Naive thymus-derived CD4-positive, alpha-beta T cell (primary cell): ENCODE results near the gene SYNE2. TPM values are rescaled to one million over a fixed set of nuclear protein-coding genes. Genes with fewer than 3 reads are reported as not detected.
A peak's percentile ranks its signal among the peaks of the same experiment; 100 is the strongest.

Experiments
- ATAC-seq: fragments of 150-1000 bp; cut with Tn5 transposase; 2 replicates; pipeline ENCODE4 v1.10.0; 2021; ENCODE audit warnings: mild to moderate bottlenecking, moderate library complexity
- CTCF ChIA-PET: fragments of 350-600 bp; sonication (Branson Sonifier 250); formaldehyde crosslinking; loops from one replicate; lab custom pipeline; 2021; ENCODE audit warnings: antibody characterized with exemption; lab: Charles Lee
- POLR2A ChIA-PET: fragments of 350-600 bp; sonication (Branson Sonifier 250); formaldehyde crosslinking; loops from one replicate; lab custom pipeline; 2021; ENCODE audit warnings: antibody characterized with exemption, inconsistent platforms; lab: Charles Lee
- DNase-seq, 9 donors: peaks; one replicate each; pipeline versions ENCODE4 v3.0.0 to v3.0.0-alpha.2; 2020 to 2022; ENCODE audit warnings: mixed read lengths in 1 of 9
- H3K27ac ChIP-seq: one replicate; pipeline ENCODE4 v1.7.0; 2013; ENCODE audit warnings: mild to moderate bottlenecking, low read depth, low read length, moderate library complexity
- H3K27me3 ChIP-seq, 2 donors: one replicate each; pipeline ENCODE4 v1.7.0; 2013; ENCODE audit warnings: low read length in 2 of 2, mild to moderate bottlenecking in 2 of 2, moderate library complexity in 2 of 2; ENCODE audit not compliant: control insufficient read depth in 2 of 2, insufficient read depth in 2 of 2
- H3K36me3 ChIP-seq, 3 experiments: 1 replicate in 2 of 3; 2 replicates in 1 of 3; pipeline ENCODE4 v1.7.0; 2013; ENCODE audit warnings: low read length in 3 of 3, mild to moderate bottlenecking in 3 of 3, moderate library complexity in 1 of 3; ENCODE audit not compliant: insufficient read depth in 3 of 3, control insufficient read depth in 2 of 3
- H3K4me1 ChIP-seq, 2 donors: one replicate each; pipeline ENCODE4 v1.7.0; 2013; ENCODE audit warnings: low read length in 2 of 2, mild to moderate bottlenecking in 2 of 2, moderate library complexity in 1 of 2; ENCODE audit not compliant: control insufficient read depth in 2 of 2, insufficient read depth in 2 of 2
- H3K4me3 ChIP-seq: 2 replicates; pipeline ENCODE4 v1.7.0; 2013; ENCODE audit warnings: mild to moderate bottlenecking, low read length
- H3K9me3 ChIP-seq, 3 experiments: 1 replicate in 2 of 3; 2 replicates in 1 of 3; pipeline ENCODE4 v1.7.0; 2013; ENCODE audit warnings: low read length in 3 of 3; ENCODE audit not compliant: control insufficient read depth in 2 of 3
- H3K27ac Mint-ChIP-seq, 9 donors: one replicate each; pipeline ENCODE4 v1.8.0; 2020 to 2022; ENCODE audit warnings: mixed read lengths in 9 of 9, mild to moderate bottlenecking in 8 of 9, moderate library complexity in 5 of 9, inconsistent platforms in 2 of 9
- H3K27me3 Mint-ChIP-seq, 5 donors: one replicate each; pipeline ENCODE4 v1.8.0; 2021 to 2022; ENCODE audit warnings: mixed read lengths in 5 of 5, mild to moderate bottlenecking in 1 of 5
- H3K36me3 Mint-ChIP-seq, 5 donors: one replicate each; pipeline ENCODE4 v1.8.0; 2020 to 2022; ENCODE audit warnings: mixed read lengths in 5 of 5, mild to moderate bottlenecking in 3 of 5, inconsistent platforms in 1 of 5
- H3K4me1 Mint-ChIP-seq, 7 donors: one replicate each; pipeline ENCODE4 v1.8.0; 2020 to 2022; ENCODE audit warnings: mixed read lengths in 7 of 7, mild to moderate bottlenecking in 3 of 7, inconsistent platforms in 1 of 7
- H3K4me3 Mint-ChIP-seq, 10 donors: one replicate each; pipeline ENCODE4 v1.8.0; 2020 to 2022; ENCODE audit warnings: mild to moderate bottlenecking in 10 of 10, mixed read lengths in 10 of 10, moderate library complexity in 6 of 10, inconsistent platforms in 2 of 10
- H3K9me3 Mint-ChIP-seq, 11 donors: one replicate each; pipeline ENCODE4 v1.8.0; 2020 to 2022; ENCODE audit warnings: mixed read lengths in 11 of 11, mild to moderate bottlenecking in 4 of 11, inconsistent platforms in 1 of 11, moderate library complexity in 1 of 11
- intact Hi-C, 2 donors: fragments of 100-400 bp; cut with micrococcal nuclease; formaldehyde crosslinking; loops; one replicate each; pipeline ENCODE4 v1.15.1; 2023
- polyA plus RNA-seq, 2 donors: library from polyadenylated mRNA; unstranded; fragments of 300-500 nt; fragmentation: Illumina TruSeq; gene quantifications; one replicate each; pipeline ENCODE4 v1.2.3, GENCODE V29; 2021
- total RNA-seq, 6 experiments: library from RNA in 5 of 6; stranded (reverse) in 5 of 6; gene quantifications; 1 replicate in 5 of 6; 2 replicates in 1 of 6; pipeline ENCODE4 v1.2.3 and lab custom pipeline; 2021 to 2026

The SYNE2 gene
- total and polyA plus RNA-seq, 7 experiments from 2014 or later: 22.4 to 170 (median 139) TPM

DNA sequence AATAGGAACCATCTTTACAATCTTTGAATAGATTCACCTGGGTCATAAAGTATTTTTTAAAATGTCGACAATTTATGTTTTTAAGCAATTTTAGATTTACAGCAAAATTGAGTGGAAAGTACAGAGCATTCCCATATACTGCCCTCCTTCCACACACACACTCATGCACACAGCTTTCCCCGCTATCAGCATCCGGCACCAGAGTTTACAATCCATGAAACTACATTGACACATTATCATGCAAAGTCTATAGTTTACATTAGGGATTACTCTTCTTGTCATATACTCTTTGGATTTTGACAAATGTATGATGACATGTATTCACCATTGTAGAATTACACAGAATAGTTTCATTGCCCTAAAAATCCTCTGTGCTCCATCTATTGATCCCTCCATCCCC lies 9.0 kb upstream of the SYNE2 start:
- ChIA-PET POLR2A (no interaction called here), CTCF (interaction anchor here (0.6 kb wide), 1 partner anchor 27 kb away, joined by 3 read pairs; no protein-coding TSS in a partner anchor)
- Histone ChIP-seq H3K27ac (no peak overlapping the region), H3K36me3 (no peaks in the 10 kb centered on the region), H3K4me3 (no peak overlapping the region), H3K27me3 (no peaks in the 10 kb centered on the region), H3K4me1 (peaks cover 0 to 3% of the 10 kb centered on the region in 2 donors), H3K9me3 (peaks cover 0 to 4% (median 0%) of the 10 kb centered on the region in 3 experiments)
- Mint-ChIP-seq H3K4me3 (no peak overlapping the region), H3K27me3 (peaks cover 0 to 4% (median 0%) of the 10 kb centered on the region in 5 donors), H3K4me1 (peaks cover 0 to 6% (median 4%) of the 10 kb centered on the region in 7 donors), H3K9me3 (peaks cover 0 to 21% (median 5%) of the 10 kb centered on the region in 11 donors), H3K36me3 (peaks cover 0 to 5% (median 4%) of the 10 kb centered on the region in 5 donors), H3K27ac (no peak overlapping the region)
- intact Hi-C loops: loop anchor here in 1 of 2 donors (5.0 kb wide), 1 partner anchor 454 kb away; no protein-coding TSS in a partner anchor
- ATAC-seq (no peak), DNase-seq (no peak)

DNA sequence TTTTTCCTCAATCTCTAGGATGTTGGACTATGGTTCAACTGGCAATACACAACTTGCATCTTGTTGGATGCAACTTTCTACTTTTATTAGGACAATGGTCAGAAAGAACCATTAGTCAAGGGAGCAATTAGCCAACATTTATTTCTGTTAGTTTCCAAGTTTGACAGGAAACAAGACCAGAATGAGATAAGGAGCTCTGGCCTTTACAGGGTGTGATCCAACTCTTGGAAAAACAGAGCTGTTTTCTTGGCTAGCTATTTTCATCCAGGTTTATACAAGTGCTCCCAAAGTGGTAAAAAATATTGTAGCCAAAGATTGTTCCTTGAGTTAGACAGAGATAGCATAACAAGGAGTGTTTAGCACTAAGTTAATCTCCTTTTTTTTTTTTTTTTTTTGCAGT lies 3.9 kb upstream of the SYNE2 start:
- H3K27ac Mint-ChIP-seq: no peak overlapping the region
- POLR2A ChIA-PET: no interaction called here
- intact Hi-C loops: no loop called here

DNA sequence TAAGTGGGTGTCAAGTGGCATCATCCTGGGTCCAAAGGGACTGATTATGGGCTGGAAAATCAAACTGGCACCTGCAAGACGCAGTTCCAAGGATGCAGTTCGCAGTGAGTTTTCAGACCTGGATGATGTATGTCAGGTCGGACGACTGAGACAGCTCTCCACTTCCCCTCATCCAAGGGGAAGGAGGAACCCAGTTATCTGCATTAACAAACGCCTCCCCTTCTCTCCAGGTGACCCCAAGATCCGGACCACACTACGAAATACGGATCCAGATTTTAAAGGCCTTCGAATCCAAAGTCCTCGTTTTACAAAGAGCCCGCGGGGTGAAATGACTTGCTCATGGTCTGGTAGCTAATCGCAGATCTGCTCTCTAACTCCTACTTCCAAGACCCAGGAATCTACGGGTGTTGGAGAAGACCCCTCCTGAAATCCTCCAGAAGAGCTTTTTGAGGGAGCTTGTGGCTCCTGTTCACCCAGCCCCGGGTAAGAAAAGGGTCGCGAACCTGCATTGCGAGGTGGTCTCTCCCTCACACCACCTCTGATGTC lies 460 bp upstream of the SYNE2 start:
- ATAC-seq (no peak), DNase-seq (no peak)
- ChIA-PET CTCF (interaction anchor here (0.9 to 1.2 kb wide), 4 partner anchors 13 to 142 kb away, joined by 3 read pairs; no protein-coding TSS in a partner anchor), POLR2A (interaction anchor here (2.2 to 5.3 kb wide), 3 partner anchors 11 to 88 kb away, joined by 7 to 45 read pairs (median 19); no protein-coding TSS in a partner anchor)
- Mint-ChIP-seq H3K4me1 (peaks cover 26 to 39% (median 35%) of the 10 kb centered on the region in 7 donors), H3K4me3 (peak overlapping the region; percentile 80 to 99 (median 96)), H3K27me3 (peaks cover 0 to 25% (median 0%) of the 10 kb centered on the region in 5 donors), H3K9me3 (no peaks in the 10 kb centered on the region), H3K27ac (peak overlapping the region; percentile 45 to 98 (median 78)), H3K36me3 (peaks cover 0 to 15% (median 0%) of the 10 kb centered on the region in 5 donors)
- peaks cover 25 to 33% of the 10 kb centered on the region in 2 donors for H3K4me1 ChIP-seq
- no peaks in the 10 kb centered on the region for H3K27me3 ChIP-seq
- H3K9me3 ChIP-seq: no peaks in the 10 kb centered on the region
- peak overlapping the region; percentile 72 for H3K27ac ChIP-seq
- H3K4me3 ChIP-seq: peak overlapping the region; percentile 52
- H3K36me3 ChIP-seq: no peaks in the 10 kb centered on the region
- intact Hi-C loops: loop anchor here (1.0 to 5.0 kb wide), 9 partner anchors 16 to 688 kb away; partner anchors contain the start of genes SGPP1 (in 2 of the 2), HSPA2 (in 1 of the 2) and MTHFD1 (in 1 of the 2)

More for the DNA sequence above, 3.9 kb upstream of the SYNE2 start:
- no peak for ATAC-seq
- Mint-ChIP-seq H3K4me3 (no peak overlapping the region), H3K27me3 (peaks cover 0 to 27% (median 0%) of the 10 kb centered on the region in 5 donors), H3K36me3 (no peaks in the 10 kb centered on the region), H3K9me3 (no peaks in the 10 kb centered on the region), H3K4me1 (peaks cover 2 to 13% (median 6%) of the 10 kb centered on the region in 7 donors)
- no peak for DNase-seq
- CTCF ChIA-PET: interaction anchor here (0.6 kb wide), 1 partner anchor 50 kb away, joined by 5 read pairs; no protein-coding TSS in a partner anchor
- peaks cover 7 to 8% of the 10 kb centered on the region in 2 donors for H3K4me1 ChIP-seq
- H3K27ac ChIP-seq: no peak overlapping the region
- no peaks in the 10 kb centered on the region for H3K9me3 ChIP-seq
- H3K4me3 ChIP-seq: no peak overlapping the region
- H3K27me3 ChIP-seq: no peaks in the 10 kb centered on the region
- no peaks in the 10 kb centered on the region for H3K36me3 ChIP-seq

DNA sequence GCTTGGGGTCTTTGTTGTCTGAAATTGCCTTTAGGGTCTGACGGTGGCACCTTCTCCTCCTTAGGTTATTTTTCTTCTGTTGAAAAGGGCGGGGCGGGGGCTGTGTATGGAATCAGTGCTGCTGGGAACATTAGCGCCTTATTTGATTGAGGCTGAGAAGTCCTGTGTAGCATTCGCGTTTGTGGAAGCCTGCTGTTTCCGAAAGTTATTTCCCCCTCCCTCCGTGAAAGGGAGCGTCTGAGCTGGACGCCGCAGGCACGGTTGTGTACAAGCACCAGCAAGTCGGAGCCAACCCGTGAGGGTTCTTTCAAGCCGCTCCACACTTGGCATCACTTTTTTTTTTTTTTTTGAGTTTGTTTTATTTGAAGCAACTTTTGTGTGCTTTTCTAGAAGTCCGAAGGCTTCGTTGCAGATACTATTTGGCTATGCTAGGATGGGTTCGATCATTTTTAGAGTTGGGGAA lies 1.1 kb downstream of the SYNE2 start:
- ATAC-seq (peak; percentile 36), DNase-seq (peak; percentile 24 to 58 (median 44))
- Histone ChIP-seq H3K4me1 (peaks cover 29 to 47% of the 10 kb centered on the region in 2 donors), H3K4me3 (peak overlapping the region; percentile 52), H3K27me3 (no peaks in the 10 kb centered on the region), H3K27ac (peak overlapping the region; percentile 72), H3K9me3 (no peaks in the 10 kb centered on the region), H3K36me3 (no peaks in the 10 kb centered on the region)
- ChIA-PET CTCF (interaction anchor here (1.2 kb wide), 1 partner anchor 441 kb away, joined by 5 read pairs; no protein-coding TSS in a partner anchor), POLR2A (interaction anchor here (1.1 to 5.3 kb wide), 6 partner anchors 9 to 86 kb away, joined by 3 to 45 read pairs (median 6); no protein-coding TSS in a partner anchor)
- Mint-ChIP-seq H3K9me3 (peaks cover 0 to 3% (median 0%) of the 10 kb centered on the region in 11 donors), H3K27me3 (peaks cover 0 to 22% (median 0%) of the 10 kb centered on the region in 5 donors), H3K36me3 (peaks cover 0 to 22% (median 0%) of the 10 kb centered on the region in 5 donors), H3K27ac (peak overlapping the region; percentile 77 to 98 (median 91)), H3K4me1 (peaks cover 30 to 47% (median 42%) of the 10 kb centered on the region in 7 donors), H3K4me3 (peak overlapping the region; percentile 85 to 99 (median 98))
- intact Hi-C loops: loop anchor here (1.0 to 5.0 kb wide), 11 partner anchors 10 to 687 kb away; partner anchors contain the start of genes SGPP1 (in 2 of the 2) and HSPA2 (in 1 of the 2)

DNA sequence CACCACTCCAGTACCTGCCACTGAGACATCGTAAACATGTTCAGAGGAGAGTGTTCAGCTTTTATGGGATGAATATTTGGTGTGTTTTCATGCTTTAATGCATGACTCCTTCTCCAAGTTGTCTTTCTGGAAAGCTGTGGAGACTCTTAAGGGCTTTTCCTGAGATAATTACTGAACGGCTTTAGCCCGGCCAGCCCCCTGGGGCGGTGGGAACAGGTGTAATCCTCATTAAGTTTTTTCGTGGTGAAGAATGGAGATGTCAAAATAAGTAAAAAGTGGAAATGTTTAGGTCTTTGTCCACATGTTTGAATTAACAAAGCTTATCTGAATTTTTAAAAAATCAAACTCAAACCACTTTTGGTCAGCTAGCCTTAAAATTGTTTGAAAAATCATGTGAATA lies 1.5 kb downstream of the SYNE2 start:
- Histone ChIP-seq H3K27ac (peak overlapping the region; percentile 72), H3K4me3 (peak overlapping the region; percentile 52), H3K27me3 (no peaks in the 10 kb centered on the region), H3K4me1 (peaks cover 29 to 51% of the 10 kb centered on the region in 2 donors), H3K36me3 (no peaks in the 10 kb centered on the region), H3K9me3 (no peaks in the 10 kb centered on the region)
- ChIA-PET CTCF (interaction anchor here (0.7 to 1.2 kb wide), 3 partner anchors 23 to 441 kb away, joined by 3 to 5 read pairs (median 4); no protein-coding TSS in a partner anchor), POLR2A (interaction anchor here (0.8 to 5.3 kb wide), 6 partner anchors 9 to 86 kb away, joined by 3 to 45 read pairs (median 4); no protein-coding TSS in a partner anchor)
- Mint-ChIP-seq H3K4me3 (peak overlapping the region; percentile 85 to 99 (median 98)), H3K27ac (peak overlapping the region; percentile 77 to 98 (median 91)), H3K9me3 (peaks cover 0 to 3% (median 0%) of the 10 kb centered on the region in 11 donors), H3K36me3 (peaks cover 0 to 23% (median 0%) of the 10 kb centered on the region in 5 donors), H3K27me3 (peaks cover 0 to 17% (median 0%) of the 10 kb centered on the region in 5 donors), H3K4me1 (peaks cover 30 to 51% (median 44%) of the 10 kb centered on the region in 7 donors)
- DNase-seq (no peak), ATAC-seq (no peak)
- intact Hi-C loops: loop anchor here (1.0 to 5.0 kb wide), 6 partner anchors 14 to 212 kb away; partner anchors contain the start of gene SGPP1 (in 2 of the 2)

DNA sequence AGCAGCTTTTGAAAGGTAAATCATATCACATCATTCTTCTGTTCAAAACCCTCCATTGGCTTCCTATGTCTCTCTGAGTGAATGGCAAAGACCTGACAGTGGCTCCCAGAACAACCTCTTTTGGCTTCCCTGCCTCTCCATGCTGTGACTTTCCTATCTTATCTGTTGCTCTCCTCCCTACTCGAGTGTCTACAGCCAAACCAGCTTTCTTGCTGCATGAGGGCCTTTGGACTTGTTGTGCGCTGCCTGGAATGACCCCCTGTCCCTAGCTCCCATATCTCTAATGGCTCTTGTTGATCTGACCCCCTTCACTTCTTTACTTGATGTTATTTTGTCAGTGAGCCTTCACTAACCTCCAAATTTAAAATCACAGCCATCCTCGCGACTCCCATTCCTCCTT lies 2.5 kb downstream of the SYNE2 start:
- H3K36me3 Mint-ChIP-seq: peaks cover 0 to 28% (median 0%) of the 10 kb centered on the region in 5 donors
- peaks cover 0 to 3% (median 0%) of the 10 kb centered on the region in 11 donors for H3K9me3 Mint-ChIP-seq
- Histone ChIP-seq H3K9me3 (no peaks in the 10 kb centered on the region), H3K4me1 (peaks cover 33 to 56% of the 10 kb centered on the region in 2 donors), H3K27me3 (no peaks in the 10 kb centered on the region), H3K27ac (no peak overlapping the region), H3K36me3 (no peaks in the 10 kb centered on the region), H3K4me3 (peak overlapping the region; percentile 5)
- intact Hi-C loops: loop anchor here in 1 of 2 donors (2.0 kb wide), 1 partner anchor 14 kb away; no protein-coding TSS in a partner anchor
- DNase-seq (no peak), ATAC-seq (no peak)
- CTCF ChIA-PET: interaction anchor here (0.8 to 1.4 kb wide), 3 partner anchors 9 to 107 kb away, joined by 3 to 5 read pairs (median 4); no protein-coding TSS in a partner anchor
- POLR2A ChIA-PET: interaction anchor here (0.7 to 5.3 kb wide), 3 partner anchors 8 to 47 kb away, joined by 3 to 45 read pairs (median 19); no protein-coding TSS in a partner anchor
- H3K4me1 Mint-ChIP-seq: peaks cover 35 to 60% (median 50%) of the 10 kb centered on the region in 7 donors
- peak overlapping the region; percentile 6 to 99 (median 62) for H3K4me3 Mint-ChIP-seq
- peaks cover 0 to 17% (median 0%) of the 10 kb centered on the region in 5 donors for H3K27me3 Mint-ChIP-seq
- H3K27ac Mint-ChIP-seq: peak overlapping the region in 7 of 9 donors; percentile 5 to 98 (median 28)
